PC-9 (cell line): ENCODE results near the gene CMTM4. TPM values are rescaled to one million over a fixed set of nuclear protein-coding genes. Genes with fewer than 3 reads are reported as not detected.
A peak's percentile ranks its signal among the peaks of the same experiment; 100 is the strongest.

Experiments used
- BruUV-seq: library from RNA; stranded (reverse); fragments of 400-500 nt; replicated peaks from 2 replicates; lab custom pipeline; 2021; lab: Mats Ljungman, UMichigan
- CTCF ChIA-PET: fragments of 300-600 bp; sonication (Branson Sonifier 250); formaldehyde crosslinking; loops from one replicate; lab custom pipeline; 2022; ENCODE audit warnings: antibody characterized with exemption; lab: Charles Lee
- POLR2A ChIA-PET: fragments of 300-600 bp; sonication (Branson Sonifier 250); formaldehyde crosslinking; loops from one replicate; lab custom pipeline; 2022; ENCODE audit warnings: antibody characterized with exemption; ENCODE audit not compliant: unreplicated experiment; lab: Charles Lee
- DNase-seq, 2 experiments: peaks; one replicate each; pipeline versions ENCODE4 v3.0.0 to v3.0.0-alpha.2; 2015 to 2022; ENCODE audit warnings: mixed read lengths in 1 of 2
- H2AFZ ChIP-seq: fragments of 200-600 bp; sonication (generic); 2 replicates; pipeline ENCODE4 v1.8.1; 2017; ENCODE audit warnings: antibody characterized with exemption
- H3F3A ChIP-seq: fragments of 200-600 bp; sonication (generic); 2 replicates; pipeline ENCODE4 v1.8.1; 2017; ENCODE audit warnings: antibody characterized with exemption, mild to moderate bottlenecking, low read depth; ENCODE audit not compliant: insufficient read depth
- H3K27ac ChIP-seq: fragments of 200-600 bp; sonication (generic); 2 replicates; pipeline ENCODE4 v1.6.1; 2016; ENCODE audit warnings: mixed run types
- H3K27me3 ChIP-seq: fragments of 200-600 bp; sonication (generic); 2 replicates; pipeline ENCODE4 v1.6.1; 2016; ENCODE audit warnings: low read depth, mixed run types; ENCODE audit not compliant: insufficient read depth
- H3K36me3 ChIP-seq: fragments of 200-600 bp; sonication (generic); 2 replicates; pipeline ENCODE4 v1.6.1; 2016; ENCODE audit warnings: low read depth, mixed run types
- H3K4me1 ChIP-seq: fragments of 200-600 bp; sonication (generic); replicated peaks from 2 replicates; pipeline ENCODE4 v1.6.1; 2016; ENCODE audit warnings: mixed run types; ENCODE audit not compliant: insufficient read depth
- H3K4me2 ChIP-seq: fragments of 200-600 bp; sonication (generic); 2 replicates; pipeline ENCODE4 v1.6.1; 2017; ENCODE audit warnings: mixed run types
- H3K4me3 ChIP-seq: fragments of 200-600 bp; sonication (generic); 2 replicates; pipeline ENCODE4 v1.6.1; 2016; ENCODE audit warnings: mixed run types
- H3K79me2 ChIP-seq: fragments of 200-600 bp; sonication (generic); 2 replicates; pipeline ENCODE4 v1.6.1; 2017; ENCODE audit warnings: low read depth, mixed run types
- H3K9me2 ChIP-seq: fragments of 200-600 bp; sonication (generic); 2 replicates; pipeline ENCODE4 v1.8.1; 2017; ENCODE audit warnings: mild to moderate bottlenecking; ENCODE audit not compliant: insufficient read depth
- H3K9me3 ChIP-seq: fragments of 200-600 bp; sonication (generic); 2 replicates; pipeline ENCODE4 v1.8.1; 2016; ENCODE audit warnings: low read depth; ENCODE audit not compliant: insufficient read depth
- H4K20me1 ChIP-seq: fragments of 200-600 bp; sonication (generic); 2 replicates; pipeline ENCODE4 v1.8.1; 2017; ENCODE audit not compliant: insufficient read depth
- EZH2 ChIP-seq: fragments of 200-600 bp; sonication (generic); IDR thresholded peaks from 2 replicates; pipeline ENCODE4 v1.8.0; 2017; ENCODE audit warnings: antibody characterized with exemption, low read depth
- intact Hi-C: fragments of 100-400 bp; cut with micrococcal nuclease; formaldehyde crosslinking; loops from one replicate; pipeline ENCODE4 v1.10.0; 2022; ENCODE audit not compliant: unreplicated experiment
- total RNA-seq: library from RNA; stranded (reverse); gene quantifications from 2 replicates; pipeline ENCODE4 v1.2.3, GENCODE V29; 2021
- TF ChIP-seq, protein P1 (sequence below): fragments of 200-600 bp; sonication (generic); conservative IDR thresholded peaks from 2 replicates; pipeline ENCODE4 v1.6.1; 2017; ENCODE audit warnings: mixed run types, antibody characterized with exemption, mild to moderate bottlenecking, moderate library complexity

The CMTM4 gene
- total RNA-seq, 1 experiment from 2014 or later = 81.3 TPM

- ChIA-PET CTCF (interaction anchor here (0.6 kb wide), 1 partner anchor 11 kb away, joined by 3 read pairs; no protein-coding TSS in a partner anchor), POLR2A (no interaction called here)
- no TSS peak for BruUV-seq
Observed at GRCh38 chr16:66692341-66692740, 4.2 kb downstream of the CMTM4 start.

GRCh38 chr16:66691234-66691633 is 5.3 kb downstream of the CMTM4 start:
- Histone ChIP-seq H3F3A (peaks cover 8% of the 10 kb centered on the region; the same call in 1 of the 2 replicates), H3K4me1 (peaks cover 37% of the 10 kb centered on the region), H3K9me2 (no peaks in the 10 kb centered on the region), H3K4me2 (no peak overlapping the region), H3K79me2 (peaks cover 81% of the 10 kb centered on the region), H3K4me3 (no peak overlapping the region), H3K9me3 (no peaks in the 10 kb centered on the region), H2AFZ (no peak overlapping the region), H3K27ac (no peak overlapping the region), H4K20me1 (peaks cover 10% of the 10 kb centered on the region; the same call in 1 of the 2 replicates), H3K27me3 (no peaks in the 10 kb centered on the region), H3K36me3 (no peaks in the 10 kb centered on the region)
- BruUV-seq = no TSS peak
- intact Hi-C loops = loop anchor here (2.0 kb wide), 1 partner anchor 82 kb away; no protein-coding TSS in a partner anchor
- no peak for DNase-seq
- CTCF ChIA-PET = no interaction called here
- POLR2A ChIA-PET = interaction anchor here (1.2 kb wide), 1 partner anchor 72 kb away, joined by 3 read pairs; no protein-coding TSS in a partner anchor
- TF ChIP-seq, protein P1, sequence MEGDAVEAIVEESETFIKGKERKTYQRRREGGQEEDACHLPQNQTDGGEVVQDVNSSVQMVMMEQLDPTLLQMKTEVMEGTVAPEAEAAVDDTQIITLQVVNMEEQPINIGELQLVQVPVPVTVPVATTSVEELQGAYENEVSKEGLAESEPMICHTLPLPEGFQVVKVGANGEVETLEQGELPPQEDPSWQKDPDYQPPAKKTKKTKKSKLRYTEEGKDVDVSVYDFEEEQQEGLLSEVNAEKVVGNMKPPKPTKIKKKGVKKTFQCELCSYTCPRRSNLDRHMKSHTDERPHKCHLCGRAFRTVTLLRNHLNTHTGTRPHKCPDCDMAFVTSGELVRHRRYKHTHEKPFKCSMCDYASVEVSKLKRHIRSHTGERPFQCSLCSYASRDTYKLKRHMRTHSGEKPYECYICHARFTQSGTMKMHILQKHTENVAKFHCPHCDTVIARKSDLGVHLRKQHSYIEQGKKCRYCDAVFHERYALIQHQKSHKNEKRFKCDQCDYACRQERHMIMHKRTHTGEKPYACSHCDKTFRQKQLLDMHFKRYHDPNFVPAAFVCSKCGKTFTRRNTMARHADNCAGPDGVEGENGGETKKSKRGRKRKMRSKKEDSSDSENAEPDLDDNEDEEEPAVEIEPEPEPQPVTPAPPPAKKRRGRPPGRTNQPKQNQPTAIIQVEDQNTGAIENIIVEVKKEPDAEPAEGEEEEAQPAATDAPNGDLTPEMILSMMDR = no peak

More at GRCh38 chr16:66692341-66692740, 4.2 kb downstream of the CMTM4 start:
- Histone ChIP-seq H3K27me3 (no peaks in the 10 kb centered on the region), H2AFZ (no peak overlapping the region), H3K4me1 (peaks cover 37% of the 10 kb centered on the region), H3F3A (peaks cover 8% of the 10 kb centered on the region; the same call in 1 of the 2 replicates), H3K79me2 (peaks cover 81% of the 10 kb centered on the region), H4K20me1 (peaks cover 10% of the 10 kb centered on the region; the same call in 1 of the 2 replicates), H3K36me3 (no peaks in the 10 kb centered on the region), H3K9me2 (no peaks in the 10 kb centered on the region), H3K4me2 (peak overlapping the region; percentile 17), H3K9me3 (no peaks in the 10 kb centered on the region), H3K4me3 (no peak overlapping the region), H3K27ac (no peak overlapping the region)
- intact Hi-C loops = no loop called here
- no peak for TF ChIP-seq EZH2
- TF ChIP-seq, protein P1 = no peak
- peak; percentile 68 to 84 for DNase-seq

DNA sequence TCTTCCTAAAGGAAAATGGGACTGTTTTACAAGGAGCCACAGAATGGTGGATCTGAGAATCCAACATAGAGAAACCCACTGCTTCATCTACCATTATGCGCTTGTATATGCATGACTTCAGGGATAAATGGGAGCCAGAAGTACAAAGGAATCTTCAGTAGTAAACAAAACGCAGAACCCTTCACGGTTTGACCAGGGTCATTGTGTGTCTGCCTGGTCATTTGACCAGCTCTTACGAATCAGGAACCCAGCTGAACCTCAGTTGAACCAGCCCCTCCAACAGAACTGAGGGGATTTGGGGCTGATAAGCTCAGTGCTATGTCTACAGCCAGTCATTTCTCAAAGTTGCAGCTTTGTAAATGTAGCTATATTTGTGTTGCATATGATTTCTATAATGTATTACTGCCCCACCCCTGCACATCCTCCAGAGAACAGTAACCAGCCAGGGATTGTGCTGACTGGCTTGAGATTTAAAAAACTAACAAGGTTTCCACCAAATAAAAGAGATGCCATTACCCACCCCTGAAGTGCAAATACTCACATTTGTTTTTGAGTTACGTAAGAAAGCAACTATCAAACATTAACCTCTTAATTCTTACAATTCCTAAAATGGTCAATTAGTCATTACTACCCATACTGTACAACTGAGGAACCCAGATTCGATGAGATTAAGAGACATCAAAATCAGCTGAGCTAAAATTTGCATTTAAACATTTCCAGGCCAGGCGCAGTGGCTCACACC is 6.3 kb downstream of the CMTM4 start:
- Histone ChIP-seq H3K27me3 (no peaks in the 10 kb centered on the region), H3K4me2 (no peak overlapping the region), H3K9me2 (no peaks in the 10 kb centered on the region), H4K20me1 (peaks cover 10% of the 10 kb centered on the region; the same call in 1 of the 2 replicates), H3K4me3 (no peak overlapping the region), H2AFZ (no peak overlapping the region), H3K79me2 (peaks cover 82% of the 10 kb centered on the region), H3K36me3 (no peaks in the 10 kb centered on the region), H3K4me1 (peaks cover 37% of the 10 kb centered on the region), H3F3A (peaks cover 8% of the 10 kb centered on the region; the same call in 1 of the 2 replicates), H3K9me3 (no peaks in the 10 kb centered on the region), H3K27ac (no peak overlapping the region)
- no TSS peak for BruUV-seq
- ChIA-PET POLR2A (interaction anchor here (0.5 kb wide), 1 partner anchor 585 kb away, joined by 5 read pairs; no protein-coding TSS in a partner anchor), CTCF (no interaction called here)
- no peak for DNase-seq
- intact Hi-C loops = loop anchor here (2.0 kb wide), 1 partner anchor 81 kb away; no protein-coding TSS in a partner anchor
- no peak for TF ChIP-seq EZH2
- TF ChIP-seq, protein P1 = no peak
